CD14-positive monocyte (primary cell): ENCODE results near the gene OXNAD1. TPM values are rescaled to one million over a fixed set of nuclear protein-coding genes. Genes with fewer than 3 reads are reported as not detected.
A peak's percentile ranks its signal among the peaks of the same experiment; 100 is the strongest.

Source experiments
- DNase-seq, 3 donors: peaks; one replicate each; pipeline ENCODE4 v3.0.0-alpha.2; 2011 to 2022
- H2AFZ ChIP-seq: 2 replicates; pipeline ENCODE4 v1.6.0; 2012; ENCODE audit warnings: mild to moderate bottlenecking, low read depth, low read length, inconsistent platforms; ENCODE audit not compliant: insufficient read depth, poor library complexity, severe bottlenecking
- H3K27ac ChIP-seq, 2 donors: 1 replicate in 1 of 2; 2 replicates in 1 of 2; pipeline ENCODE4 v1.5.1; 2012 to 2013; ENCODE audit warnings: low read length in 2 of 2, control low read depth in 1 of 2, inconsistent platforms in 1 of 2, low read depth in 1 of 2, mild to moderate bottlenecking in 1 of 2
- H3K27me3 ChIP-seq, 2 donors: one replicate each; pipeline versions ENCODE4 v1.6.0 to v1.6.1; 2011 to 2013; ENCODE audit warnings: low read length in 2 of 2; ENCODE audit not compliant: control insufficient read depth in 2 of 2, insufficient read depth in 2 of 2
- H3K36me3 ChIP-seq, 2 donors: replicated peaks in 1 of 2; 1 replicate in 1 of 2; 2 replicates in 1 of 2; pipeline versions ENCODE4 v1.5.1 to v1.6.1; 2012 to 2013; ENCODE audit warnings: low read length in 2 of 2, control low read depth in 1 of 2, inconsistent platforms in 1 of 2, mild to moderate bottlenecking in 1 of 2; ENCODE audit not compliant: insufficient read depth in 2 of 2, control insufficient read depth in 1 of 2
- H3K4me1 ChIP-seq, 2 donors: 1 replicate in 1 of 2; 2 replicates in 1 of 2; pipeline versions ENCODE4 v1.5.1 to v1.6.1; 2012 to 2013; ENCODE audit warnings: low read length in 2 of 2, control low read depth in 1 of 2, inconsistent platforms in 1 of 2, mild to moderate bottlenecking in 1 of 2, moderate library complexity in 1 of 2; ENCODE audit not compliant: insufficient read depth in 2 of 2, control insufficient read depth in 1 of 2
- H3K4me2 ChIP-seq: replicated peaks from 2 replicates; pipeline ENCODE3; 2012; ENCODE audit warnings: low read length, moderate library complexity, mild to moderate bottlenecking; ENCODE audit not compliant: poor library complexity, severe bottlenecking; ENCODE audit errors: extremely low read depth
- H3K4me3 ChIP-seq, 3 experiments: fragments of 200-600 bp in 1 of 3; sonication (generic) in 1 of 3; replicated peaks in 1 of 3; 1 replicate in 2 of 3; 2 replicates in 1 of 3; pipeline ENCODE4 v1.5.1; 2011 to 2013; ENCODE audit warnings: low read length in 3 of 3, mild to moderate bottlenecking in 3 of 3, control low read depth in 2 of 3, low read depth in 2 of 3, inconsistent platforms in 1 of 3, moderate library complexity in 1 of 3
- H3K79me2 ChIP-seq: 2 replicates; pipeline ENCODE4 v1.6.0; 2012; ENCODE audit warnings: mild to moderate bottlenecking, control low read depth, inconsistent platforms, low read length, moderate library complexity; ENCODE audit not compliant: insufficient read depth
- H3K9ac ChIP-seq: 2 replicates; pipeline ENCODE4 v1.6.0; 2017; ENCODE audit warnings: low read length, mild to moderate bottlenecking; ENCODE audit not compliant: insufficient read depth, poor library complexity, severe bottlenecking
- H3K9me3 ChIP-seq, 2 donors: replicated peaks in 1 of 2; 1 replicate in 1 of 2; 2 replicates in 1 of 2; pipeline versions ENCODE4 v1.5.1 to v1.6.1; 2012 to 2013; ENCODE audit warnings: low read length in 2 of 2, control low read depth in 1 of 2; ENCODE audit not compliant: control insufficient read depth in 1 of 2, insufficient read depth in 1 of 2
- H4K20me1 ChIP-seq: 2 replicates; pipeline ENCODE4 v1.6.0; 2012; ENCODE audit warnings: mild to moderate bottlenecking, low read length, control low read depth, moderate library complexity; ENCODE audit not compliant: insufficient read depth
- H3K27ac Mint-ChIP-seq, 7 donors: one replicate each; pipeline ENCODE4 v1.8.0; 2020; ENCODE audit warnings: mild to moderate bottlenecking in 7 of 7, mixed read lengths in 7 of 7, moderate library complexity in 6 of 7, inconsistent platforms in 2 of 7
- H3K27me3 Mint-ChIP-seq, 3 donors: one replicate each; pipeline ENCODE4 v1.8.0; 2021 to 2022; ENCODE audit warnings: low read depth in 3 of 3, mild to moderate bottlenecking in 3 of 3, mixed read lengths in 3 of 3, moderate library complexity in 3 of 3, inconsistent platforms in 1 of 3
- H3K36me3 Mint-ChIP-seq, 2 donors: one replicate each; pipeline ENCODE4 v1.8.0; 2020; ENCODE audit warnings: mixed read lengths in 2 of 2, inconsistent platforms in 1 of 2, mild to moderate bottlenecking in 1 of 2
- H3K4me1 Mint-ChIP-seq: one replicate; pipeline ENCODE4 v1.8.0; 2020; ENCODE audit warnings: mild to moderate bottlenecking, mixed read lengths
- H3K4me3 Mint-ChIP-seq, 2 donors: one replicate each; pipeline ENCODE4 v1.8.0; 2020; ENCODE audit warnings: mild to moderate bottlenecking in 2 of 2, mixed read lengths in 2 of 2, moderate library complexity in 1 of 2
- H3K9me3 Mint-ChIP-seq, 7 donors: one replicate each; pipeline ENCODE4 v1.8.0; 2020 to 2022; ENCODE audit warnings: mixed read lengths in 7 of 7, mild to moderate bottlenecking in 6 of 7, moderate library complexity in 6 of 7, inconsistent platforms in 2 of 7
- whole genome bisulfite sequencing: methylation state at CpG from one replicate; pipeline ENCODE4 v1.1.5; 2013; ENCODE audit warnings: missing lambda C conversion rate; ENCODE audit not compliant: insufficient coverage; 5-methylcytosine and 5-hydroxymethylcytosine counted together
- intact Hi-C, 2 donors: fragments of 100-400 bp; cut with micrococcal nuclease; formaldehyde crosslinking; loops; one replicate each; pipeline versions ENCODE4 v1.15.0 to v1.15.1; 2023
- polyA plus RNA-seq, 3 donors: library from polyadenylated mRNA; depleted of rRNA in 1 of 3; unstranded in 2 of 3; stranded (reverse) in 1 of 3; fragments of 300-500 nt in 2 of 3; fragments of >200 nt in 1 of 3; fragmentation: Illumina TruSeq in 2 of 3; gene quantifications; 1 replicate in 2 of 3; 2 replicates in 1 of 3; pipeline ENCODE4 v1.2.3, GENCODE V29; 2012 to 2021
- TF ChIP-seq, protein P1 (sequence below): fragments of 200-600 bp; IDR thresholded peaks from one replicate; pipeline ENCODE4 v1.8.0; 2022; ENCODE audit warnings: antibody characterized with exemption, mild to moderate bottlenecking

Gene OXNAD1
- polyA plus RNA-seq, 3 donors, result 3.7 to 5.1 (median 4.4) TPM

DNA sequence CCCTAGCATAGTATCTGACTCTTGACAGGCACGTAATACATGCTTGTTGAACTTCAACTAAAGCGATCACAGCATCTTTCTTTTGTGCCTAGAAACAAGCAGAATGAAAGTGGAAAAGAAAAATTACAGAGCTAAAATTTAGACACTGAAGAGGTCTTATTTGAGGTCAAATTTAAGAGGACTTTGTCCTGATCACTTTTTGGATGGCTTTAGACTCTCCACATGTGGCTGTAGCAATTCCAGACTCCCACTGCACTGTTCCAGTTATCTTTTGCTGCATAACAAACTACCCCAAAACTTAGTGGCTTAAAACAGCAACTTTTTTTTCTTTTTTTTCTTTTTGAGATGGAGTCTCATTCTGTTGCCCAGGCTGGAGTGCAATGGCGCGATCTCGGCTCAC, 23.8 kb upstream of the OXNAD1 start:
- H3K27me3 ChIP-seq, result no peaks in the 10 kb centered on the region
- no peaks in the 10 kb centered on the region for H3K79me2 ChIP-seq
- H4K20me1 ChIP-seq, result no peaks in the 10 kb centered on the region
- no peak overlapping the region for H3K4me3 ChIP-seq
- no peak overlapping the region for H2AFZ ChIP-seq
- no peak overlapping the region for H3K27ac ChIP-seq
- H3K9me3 ChIP-seq, result no peaks in the 10 kb centered on the region
- no peak for DNase-seq
- no peak overlapping the region for H3K9ac ChIP-seq
- no peaks in the 10 kb centered on the region for H3K36me3 Mint-ChIP-seq
- H3K4me1 ChIP-seq, result peaks cover 9 to 23% of the 10 kb centered on the region in 2 donors
- peaks cover 0 to 4% (median 0%) of the 10 kb centered on the region in 3 donors for H3K27me3 Mint-ChIP-seq
- 100% methylated on average over 3 of the region's 5 CpGs for WGBS
- H3K36me3 ChIP-seq, result no peaks in the 10 kb centered on the region
- intact Hi-C loops, result no loop called here
- no peaks in the 10 kb centered on the region for H3K9me3 Mint-ChIP-seq
- TF ChIP-seq, protein P1, sequence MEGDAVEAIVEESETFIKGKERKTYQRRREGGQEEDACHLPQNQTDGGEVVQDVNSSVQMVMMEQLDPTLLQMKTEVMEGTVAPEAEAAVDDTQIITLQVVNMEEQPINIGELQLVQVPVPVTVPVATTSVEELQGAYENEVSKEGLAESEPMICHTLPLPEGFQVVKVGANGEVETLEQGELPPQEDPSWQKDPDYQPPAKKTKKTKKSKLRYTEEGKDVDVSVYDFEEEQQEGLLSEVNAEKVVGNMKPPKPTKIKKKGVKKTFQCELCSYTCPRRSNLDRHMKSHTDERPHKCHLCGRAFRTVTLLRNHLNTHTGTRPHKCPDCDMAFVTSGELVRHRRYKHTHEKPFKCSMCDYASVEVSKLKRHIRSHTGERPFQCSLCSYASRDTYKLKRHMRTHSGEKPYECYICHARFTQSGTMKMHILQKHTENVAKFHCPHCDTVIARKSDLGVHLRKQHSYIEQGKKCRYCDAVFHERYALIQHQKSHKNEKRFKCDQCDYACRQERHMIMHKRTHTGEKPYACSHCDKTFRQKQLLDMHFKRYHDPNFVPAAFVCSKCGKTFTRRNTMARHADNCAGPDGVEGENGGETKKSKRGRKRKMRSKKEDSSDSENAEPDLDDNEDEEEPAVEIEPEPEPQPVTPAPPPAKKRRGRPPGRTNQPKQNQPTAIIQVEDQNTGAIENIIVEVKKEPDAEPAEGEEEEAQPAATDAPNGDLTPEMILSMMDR, result no peak
- peaks cover 21% of the 10 kb centered on the region for H3K4me1 Mint-ChIP-seq
- no peak overlapping the region for H3K4me2 ChIP-seq
- H3K4me3 Mint-ChIP-seq, result no peak overlapping the region
- H3K27ac Mint-ChIP-seq, result peak overlapping the region in 1 of 7 donors; percentile 34

DNA sequence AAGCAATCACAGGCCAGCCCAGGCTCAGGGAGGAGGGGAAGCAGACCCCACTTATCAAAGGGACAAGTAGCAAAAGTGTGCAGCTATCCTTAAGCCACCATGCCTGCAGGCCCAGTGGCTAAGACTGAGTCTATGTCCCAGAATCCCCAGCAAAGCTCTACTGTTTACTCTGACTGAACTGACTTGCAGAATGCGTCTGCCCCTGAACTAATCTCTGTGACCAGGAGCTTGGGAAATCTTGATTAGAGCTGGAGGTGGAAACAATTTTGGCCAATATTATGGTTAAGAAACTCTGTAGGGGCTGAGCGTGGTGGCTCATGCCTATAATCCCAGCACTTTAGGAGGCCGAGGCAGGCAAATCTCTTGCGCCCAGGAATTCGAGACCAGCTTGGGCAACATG, 22.8 kb upstream of the OXNAD1 start:
- H3K4me1 Mint-ChIP-seq, result peaks cover 21% of the 10 kb centered on the region
- Histone ChIP-seq H4K20me1 (no peaks in the 10 kb centered on the region), H3K4me3 (no peak overlapping the region), H3K79me2 (no peaks in the 10 kb centered on the region), H3K4me2 (no peak overlapping the region), H3K27ac (no peak overlapping the region), H2AFZ (no peak overlapping the region), H3K36me3 (no peaks in the 10 kb centered on the region), H3K27me3 (no peaks in the 10 kb centered on the region), H3K9me3 (no peaks in the 10 kb centered on the region), H3K4me1 (peaks cover 10 to 23% of the 10 kb centered on the region in 2 donors), H3K9ac (no peak overlapping the region)
- H3K36me3 Mint-ChIP-seq, result no peaks in the 10 kb centered on the region
- H3K4me3 Mint-ChIP-seq, result no peak overlapping the region
- TF ChIP-seq, protein P1, result no peak
- DNase-seq, result no peak
- peaks cover 0 to 4% (median 0%) of the 10 kb centered on the region in 3 donors for H3K27me3 Mint-ChIP-seq
- H3K9me3 Mint-ChIP-seq, result no peaks in the 10 kb centered on the region
- intact Hi-C loops, result no loop called here
- 100% methylated on average over 1 of the region's 5 CpGs for WGBS
- H3K27ac Mint-ChIP-seq, result peak overlapping the region in 1 of 7 donors; percentile 32
